Measurements from ENCODE around the gene CLTRN.

CLTRN gene

GRCh38 chrX:15696516-15696915 lies 31.9 kb upstream of the CLTRN start:
- Histone ChIP-seq H2AFZ (ENCODE audit: low read depth, low read length) (no peak overlapping the region), H2AK5ac (ENCODE audit: low read length, severe bottlenecking) (no peak overlapping the region), H3K4me2 (ENCODE audit: low read length, poor library complexity, severe bottlenecking) (no peak overlapping the region), H2BK5ac (ENCODE audit: low read depth, low read length, poor library complexity, severe bottlenecking) (no peak overlapping the region), H3K9me3 (ENCODE audit: control insufficient read depth, low read length) (no peaks in the 10 kb centered on the region), H3K27ac (ENCODE audit: low read length, poor library complexity, severe bottlenecking) (no peak overlapping the region), H3K9ac (ENCODE audit: low read length) (no peak overlapping the region), H4K8ac (ENCODE audit: low read length) (no peak overlapping the region), H4K91ac (ENCODE audit: low read length) (no peak overlapping the region), H3K23ac (ENCODE audit: low read length in 2 of 2) (no peak overlapping the region), H3K4me1 (ENCODE audit: control insufficient read depth, insufficient read depth, low read depth, low read length) (no peaks in the 10 kb centered on the region), H2BK15ac (ENCODE audit: low read depth, poor library complexity, severe bottlenecking) (no peak overlapping the region), H3K79me1 (replicated peaks; ENCODE audit: low read length, poor library complexity, severe bottlenecking) (peaks cover 9% of the 10 kb centered on the region), H2BK12ac (ENCODE audit: low read length in 2 of 2) (no peak overlapping the region), H3K4ac (ENCODE audit: low read depth in 1 of 2, low read length in 2 of 2) (no peak overlapping the region), H2BK120ac (ENCODE audit: low read depth, low read length) (no peak overlapping the region), H3K18ac (ENCODE audit: low read depth in 1 of 2, low read length in 2 of 2) (no peak overlapping the region), H3K36me3 (ENCODE audit: control insufficient read depth in 1 of 2, insufficient read depth in 2 of 2, low read depth in 1 of 2, low read length in 2 of 2) (peaks cover 11 to 73% of the 10 kb centered on the region in 2 experiments), H3K4me3 (ENCODE audit: insufficient read depth in 1 of 2, low read depth in 1 of 2, low read length in 2 of 2) (no peak overlapping the region), H3K27me3 (ENCODE audit: control insufficient read depth in 1 of 2, insufficient read depth in 1 of 2, low read length in 2 of 2) (no peaks in the 10 kb centered on the region), H3K14ac (ENCODE audit: low read length in 2 of 2) (no peak overlapping the region)
- WGBS: 78% methylated on average over 3 of the region's 3 CpGs
- no peak for DNase-seq

- H2BK12ac ChIP-seq (ENCODE audit: low read length in 2 of 2): no peak overlapping the region
- H3K36me3 ChIP-seq (ENCODE audit: control insufficient read depth in 1 of 2, insufficient read depth in 2 of 2, low read depth in 1 of 2, low read length in 2 of 2): peaks cover 17 to 79% of the 10 kb centered on the region in 2 experiments
- H4K91ac ChIP-seq (ENCODE audit: low read length): no peak overlapping the region
Measured at GRCh38 chrX:15694941-15695451, 30.4 kb upstream of the CLTRN start.

GRCh38 chrX:15686818-15687685 lies 22.4 kb upstream of the CLTRN start:
- no peak overlapping the region for H2BK12ac ChIP-seq (ENCODE audit: low read length in 2 of 2)
- no peak overlapping the region for H3K27ac ChIP-seq (ENCODE audit: low read length, poor library complexity, severe bottlenecking)
- no peak overlapping the region for H2BK120ac ChIP-seq (ENCODE audit: low read depth, low read length)
- peak; percentile 64 for DNase-seq
- no peak overlapping the region for H3K14ac ChIP-seq (ENCODE audit: low read length in 2 of 2)
- peaks cover 6 to 38% of the 10 kb centered on the region in 2 experiments for H3K36me3 ChIP-seq (ENCODE audit: control insufficient read depth in 1 of 2, insufficient read depth in 2 of 2, low read depth in 1 of 2, low read length in 2 of 2)
- peak overlapping the region; percentile 5 for H3K9ac ChIP-seq (ENCODE audit: low read length)
- peaks cover 10% of the 10 kb centered on the region for H3K79me1 ChIP-seq (replicated peaks; ENCODE audit: low read length, poor library complexity, severe bottlenecking)
- no peak overlapping the region for H3K4me3 ChIP-seq (ENCODE audit: insufficient read depth in 1 of 2, low read depth in 1 of 2, low read length in 2 of 2)
- H2BK15ac ChIP-seq (ENCODE audit: low read depth, poor library complexity, severe bottlenecking): no peak overlapping the region
- 39% methylated on average over 6 of the region's 6 CpGs for WGBS
- no peaks in the 10 kb centered on the region for H3K9me3 ChIP-seq (ENCODE audit: control insufficient read depth, low read length)
- no peak overlapping the region for H3K23ac ChIP-seq (ENCODE audit: low read length in 2 of 2)
- no peaks in the 10 kb centered on the region for H3K27me3 ChIP-seq (ENCODE audit: control insufficient read depth in 1 of 2, insufficient read depth in 1 of 2, low read length in 2 of 2)
- no peak overlapping the region for H2AFZ ChIP-seq (ENCODE audit: low read depth, low read length)
- H3K18ac ChIP-seq (ENCODE audit: low read depth in 1 of 2, low read length in 2 of 2): no peak overlapping the region
- H2BK5ac ChIP-seq (ENCODE audit: low read depth, low read length, poor library complexity, severe bottlenecking): no peak overlapping the region
- H4K8ac ChIP-seq (ENCODE audit: low read length): no peak overlapping the region
- no peak overlapping the region for H4K91ac ChIP-seq (ENCODE audit: low read length)
- H3K4me1 ChIP-seq (ENCODE audit: control insufficient read depth, insufficient read depth, low read depth, low read length): no peaks in the 10 kb centered on the region
- no peak overlapping the region for H3K4ac ChIP-seq (ENCODE audit: low read depth in 1 of 2, low read length in 2 of 2)
- H2AK5ac ChIP-seq (ENCODE audit: low read length, severe bottlenecking): no peak overlapping the region
- H3K4me2 ChIP-seq (ENCODE audit: low read length, poor library complexity, severe bottlenecking): no peak overlapping the region

More at GRCh38 chrX:15694941-15695451, 30.4 kb upstream of the CLTRN start:
- Histone ChIP-seq H3K4me2 (ENCODE audit: low read length, poor library complexity, severe bottlenecking) (no peak overlapping the region), H3K4me3 (ENCODE audit: insufficient read depth in 1 of 2, low read depth in 1 of 2, low read length in 2 of 2) (no peak overlapping the region), H2AK5ac (ENCODE audit: low read length, severe bottlenecking) (no peak overlapping the region), H3K27me3 (ENCODE audit: control insufficient read depth in 1 of 2, insufficient read depth in 1 of 2, low read length in 2 of 2) (no peaks in the 10 kb centered on the region), H3K18ac (ENCODE audit: low read depth in 1 of 2, low read length in 2 of 2) (no peak overlapping the region), H3K4me1 (ENCODE audit: control insufficient read depth, insufficient read depth, low read depth, low read length) (no peaks in the 10 kb centered on the region), H3K9ac (ENCODE audit: low read length) (no peak overlapping the region), H3K14ac (ENCODE audit: low read length in 2 of 2) (no peak overlapping the region), H3K27ac (ENCODE audit: low read length, poor library complexity, severe bottlenecking) (no peak overlapping the region), H2BK120ac (ENCODE audit: low read depth, low read length) (no peak overlapping the region), H3K9me3 (ENCODE audit: control insufficient read depth, low read length) (no peaks in the 10 kb centered on the region), H3K4ac (ENCODE audit: low read depth in 1 of 2, low read length in 2 of 2) (no peak overlapping the region), H2BK5ac (ENCODE audit: low read depth, low read length, poor library complexity, severe bottlenecking) (no peak overlapping the region), H3K79me1 (replicated peaks; ENCODE audit: low read length, poor library complexity, severe bottlenecking) (peaks cover 14% of the 10 kb centered on the region), H2BK15ac (ENCODE audit: low read depth, poor library complexity, severe bottlenecking) (no peak overlapping the region), H4K8ac (ENCODE audit: low read length) (no peak overlapping the region), H3K23ac (ENCODE audit: low read length in 2 of 2) (no peak overlapping the region), H2AFZ (ENCODE audit: low read depth, low read length) (no peak overlapping the region)
- DNase-seq: no peak
- over 99% methylated on average over 6 of the region's 6 CpGs for WGBS

GRCh38 chrX:15683193-15683592 lies 18.6 kb upstream of the CLTRN start:
- no peak for DNase-seq
- no peak overlapping the region for H3K4ac ChIP-seq (ENCODE audit: low read depth in 1 of 2, low read length in 2 of 2)
- no peak overlapping the region for H3K18ac ChIP-seq (ENCODE audit: low read depth in 1 of 2, low read length in 2 of 2)
- WGBS: 99% methylated on average over 5 of the region's 6 CpGs
- H3K79me1 ChIP-seq (replicated peaks; ENCODE audit: low read length, poor library complexity, severe bottlenecking): peaks cover 3% of the 10 kb centered on the region
- no peak overlapping the region for H2BK120ac ChIP-seq (ENCODE audit: low read depth, low read length)
- no peak overlapping the region for H3K27ac ChIP-seq (ENCODE audit: low read length, poor library complexity, severe bottlenecking)
- H3K36me3 ChIP-seq (ENCODE audit: control insufficient read depth in 1 of 2, insufficient read depth in 2 of 2, low read depth in 1 of 2, low read length in 2 of 2): peaks cover 3 to 33% of the 10 kb centered on the region in 2 experiments
- H4K8ac ChIP-seq (ENCODE audit: low read length): no peak overlapping the region
- no peak overlapping the region for H2BK5ac ChIP-seq (ENCODE audit: low read depth, low read length, poor library complexity, severe bottlenecking)
- H2AFZ ChIP-seq (ENCODE audit: low read depth, low read length): no peak overlapping the region
- no peak overlapping the region for H2BK12ac ChIP-seq (ENCODE audit: low read length in 2 of 2)
- H3K27me3 ChIP-seq (ENCODE audit: control insufficient read depth in 1 of 2, insufficient read depth in 1 of 2, low read length in 2 of 2): no peaks in the 10 kb centered on the region
- no peak overlapping the region for H3K4me3 ChIP-seq (ENCODE audit: insufficient read depth in 1 of 2, low read depth in 1 of 2, low read length in 2 of 2)
- H3K4me1 ChIP-seq (ENCODE audit: control insufficient read depth, insufficient read depth, low read depth, low read length): peaks cover 4% of the 10 kb centered on the region
- no peak overlapping the region for H2BK15ac ChIP-seq (ENCODE audit: low read depth, poor library complexity, severe bottlenecking)
- no peak overlapping the region for H3K23ac ChIP-seq (ENCODE audit: low read length in 2 of 2)
- H3K4me2 ChIP-seq (ENCODE audit: low read length, poor library complexity, severe bottlenecking): no peak overlapping the region
- no peaks in the 10 kb centered on the region for H3K9me3 ChIP-seq (ENCODE audit: control insufficient read depth, low read length)
- no peak overlapping the region for H2AK5ac ChIP-seq (ENCODE audit: low read length, severe bottlenecking)
- no peak overlapping the region for H3K9ac ChIP-seq (ENCODE audit: low read length)
- H3K14ac ChIP-seq (ENCODE audit: low read length in 2 of 2): no peak overlapping the region
- no peak overlapping the region for H4K91ac ChIP-seq (ENCODE audit: low read length)
